Measurements from ENCODE around the gene SPNS3. TPM values are rescaled to one million over a fixed set of nuclear protein-coding genes. Genes with fewer than 3 reads are reported as not detected.

SPNS3 gene
- total RNA-seq, 4 donors from 2014 or later, result 0.16 to 0.56 TPM; not detected in 2

- 58 to 67% methylated on average over 16 of the region's 16 CpGs for WGBS, 2 donors
- no peak for TF ChIP-seq POLR2A (IDR thresholded peaks at IDR 0.05)
- no peak for TF ChIP-seq CTCF (IDR thresholded peaks at IDR 0.05)
- no peak overlapping the region for H3K4me3 ChIP-seq (ENCODE audit: low read depth, poor library complexity, severe bottlenecking)
- no peak for DNase-seq (ENCODE audit: low spot score in 2 of 2)
- intact Hi-C loops (cut with DNase I; ENCODE audit: low total_unique reads), result no loop called here
Measured at GRCh38 chr17:4440690-4441686, 7.2 kb downstream of the SPNS3 start.

GRCh38 chr17:4442582-4442981 lies 8.8 kb downstream of the SPNS3 start:
- WGBS, 2 donors, result 79 to 80% methylated on average over 3 of the region's 3 CpGs
- TF ChIP-seq CTCF (IDR thresholded peaks at IDR 0.05) (no peak), POLR2A (IDR thresholded peaks at IDR 0.05) (no peak)

GRCh38 chr17:4443476-4443875 lies 9.7 kb downstream of the SPNS3 start:
- TF ChIP-seq CTCF (IDR thresholded peaks at IDR 0.05) (no peak), POLR2A (IDR thresholded peaks at IDR 0.05) (no peak)

More at GRCh38 chr17:4442582-4442981, 8.8 kb downstream of the SPNS3 start:
- intact Hi-C loops (cut with DNase I; ENCODE audit: low total_unique reads), result no loop called here
- no peak for DNase-seq (ENCODE audit: low spot score in 2 of 2)
- no peak overlapping the region for H3K4me3 ChIP-seq (ENCODE audit: low read depth, poor library complexity, severe bottlenecking)

GRCh38 chr17:4444782-4445473 lies 11.2 kb downstream of the SPNS3 start:
- DNase-seq (ENCODE audit: low spot score in 2 of 2), result peak in 1 of 2 donors; percentile 21
- intact Hi-C loops (cut with DNase I; ENCODE audit: low total_unique reads), result no loop called here
- 81 to 83% methylated on average over 18 of the region's 18 CpGs for WGBS, 2 donors
- H3K4me3 ChIP-seq (ENCODE audit: low read depth, poor library complexity, severe bottlenecking), result no peak overlapping the region
- TF ChIP-seq CTCF (IDR thresholded peaks at IDR 0.05) (no peak), POLR2A (IDR thresholded peaks at IDR 0.05) (no peak)

More at GRCh38 chr17:4443476-4443875, 9.7 kb downstream of the SPNS3 start:
- 61 to 64% methylated on average over 6 of the region's 6 CpGs for WGBS, 2 donors
- H3K4me3 ChIP-seq (ENCODE audit: low read depth, poor library complexity, severe bottlenecking), result no peak overlapping the region
- intact Hi-C loops (cut with DNase I; ENCODE audit: low total_unique reads), result no loop called here
- DNase-seq (ENCODE audit: low spot score in 2 of 2), result no peak

- H3K4me3 ChIP-seq (ENCODE audit: low read depth, poor library complexity, severe bottlenecking), result no peak overlapping the region
- TF ChIP-seq CTCF (IDR thresholded peaks at IDR 0.05) (no peak), POLR2A (IDR thresholded peaks at IDR 0.05) (no peak)
- intact Hi-C loops (cut with DNase I; ENCODE audit: low total_unique reads), result no loop called here
- no peak for DNase-seq (ENCODE audit: low spot score in 2 of 2)
- WGBS, 2 donors, result 89 to 90% methylated on average over 13 of the region's 13 CpGs
Measured at GRCh38 chr17:4445731-4446130, 12.0 kb downstream of the SPNS3 start.

Measured in lower leg skin (tissue), 4 donors.